Gastroesophageal sphincter (tissue), 4 donors: ENCODE measurements around the gene ADAR. TPM values are rescaled to one million over a fixed set of nuclear protein-coding genes. Genes with fewer than 3 reads are reported as not detected.

ENCODE experiments used
- ATAC-seq: fragments of 150-250 bp; one replicate; pipeline ENCODE4 v1.9.1; 2016; ENCODE audit warnings: mild to moderate bottlenecking, moderate library complexity
- H3K27ac ChIP-seq, 4 donors: fragments of 200-600 bp; sonication (generic) in 3 of 4; 1 replicate in 3 of 4; 2 replicates in 1 of 4; pipeline ENCODE4 v1.5.1; 2016 to 2019
- H3K27me3 ChIP-seq: fragments of 200-600 bp; sonication (generic); one replicate; pipeline ENCODE4 v1.5.1; 2019
- H3K36me3 ChIP-seq, 2 donors: fragments of 200-600 bp; sonication (generic); one replicate each; pipeline ENCODE4 v1.5.1; 2019; ENCODE audit warnings: control low read depth in 1 of 2
- H3K4me1 ChIP-seq, 3 donors: fragments of 200-600 bp; sonication (generic); 1 replicate in 2 of 3; 2 replicates in 1 of 3; pipeline ENCODE4 v1.5.1; 2016 to 2019; ENCODE audit warnings: control low read depth in 2 of 3
- H3K4me3 ChIP-seq, 2 donors: fragments of 200-600 bp; sonication (generic); one replicate each; pipeline ENCODE4 v1.5.1; 2019; ENCODE audit warnings: mild to moderate bottlenecking in 1 of 2, moderate library complexity in 1 of 2
- H3K9me3 ChIP-seq, 3 donors: fragments of 200-600 bp; sonication (generic); one replicate each; pipeline ENCODE4 v1.5.1; 2017 to 2019; ENCODE audit warnings: control low read depth in 2 of 3
- EP300 ChIP-seq: sonication (generic); formaldehyde crosslinking; IDR thresholded peaks from one replicate; pipeline ENCODE4 v1.6.1; 2017; ENCODE audit warnings: antibody characterized with exemption, mild to moderate bottlenecking
- POLR2A ChIP-seq, 2 donors: fragments of 450-650 bp; IDR thresholded peaks; one replicate each; pipeline ENCODE4 v1.6.1; 2017; ENCODE audit warnings: antibody characterized with exemption in 2 of 2, mild to moderate bottlenecking in 2 of 2, moderate library complexity in 1 of 2
- POLR2AphosphoS5 ChIP-seq: sonication (generic); formaldehyde crosslinking; IDR thresholded peaks from one replicate; pipeline ENCODE4 v1.6.1; 2017; ENCODE audit warnings: antibody characterized with exemption
- WGBS, 2 donors: methylation state at CpG; one replicate each; pipeline ENCODE4 v1.1.5; 2018; ENCODE audit warnings: low coverage in 1 of 2; 5-methylcytosine and 5-hydroxymethylcytosine counted together
- total RNA-seq, 4 donors: library from RNA; depleted of rRNA; stranded (reverse); fragments of >200 nt; gene quantifications; one replicate each; pipeline ENCODE4 v1.1.0, GENCODE V29; 2016
- TF ChIP-seq, protein P1 (sequence below), 4 experiments: fragments of 200-600 bp in 2 of 4; fragments of 450-650 bp in 2 of 4; sonication (generic) in 1 of 4; IDR thresholded peaks; one replicate each; pipeline ENCODE4 v1.5.1; 2017 to 2019; ENCODE audit warnings: antibody characterized with exemption in 4 of 4, mild to moderate bottlenecking in 2 of 4, moderate library complexity in 2 of 4

Gene ADAR
- total RNA-seq, 4 donors from 2014 or later: 71.0 to 108 (median 90.4) TPM

DNA sequence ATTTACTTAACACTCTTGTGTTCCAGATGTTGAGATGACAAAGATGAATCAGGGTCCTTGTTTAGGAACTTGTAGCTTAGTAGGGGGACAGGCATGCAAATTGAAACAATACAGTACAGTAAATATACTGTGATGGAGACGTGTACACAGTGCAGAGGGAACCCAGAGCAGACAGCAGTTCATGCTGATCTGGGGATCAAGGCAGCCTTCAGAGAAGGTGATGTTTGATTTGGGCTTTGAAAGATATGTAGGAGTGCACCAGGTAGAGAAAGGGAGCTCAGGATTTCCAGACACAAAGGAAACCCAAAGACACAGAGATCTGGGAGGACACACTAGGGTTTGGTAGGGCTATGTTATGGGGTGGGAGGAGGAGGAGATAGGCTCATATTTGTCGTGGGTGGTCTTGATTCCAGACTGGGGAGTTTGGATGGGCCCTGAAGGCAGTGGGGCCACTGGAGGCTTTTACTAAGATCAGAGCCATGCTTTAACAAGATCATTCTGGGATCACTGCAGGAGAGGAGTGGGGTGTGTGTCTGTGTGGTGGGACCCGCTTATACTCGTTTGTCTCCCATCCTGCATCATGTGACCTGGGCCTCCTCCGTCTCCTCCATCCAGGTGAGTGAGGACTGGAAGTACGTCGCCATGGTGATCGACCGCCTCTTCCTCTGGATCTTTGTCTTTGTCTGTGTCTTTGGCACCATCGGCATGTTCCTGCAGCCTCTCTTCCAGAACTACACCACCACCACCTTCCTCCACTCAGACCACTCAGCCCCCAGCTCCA, 32.6 kb downstream of the ADAR start:
- ATAC-seq: no peak
- Histone ChIP-seq H3K4me3 (no peak overlapping the region), H3K36me3 (peaks cover 0 to 26% of the 10 kb centered on the region in 2 donors), H3K27ac (no peak overlapping the region), H3K4me1 (peaks cover 0 to 16% (median 4%) of the 10 kb centered on the region in 3 donors), H3K27me3 (peaks cover 16% of the 10 kb centered on the region), H3K9me3 (no peaks in the 10 kb centered on the region)
- 40 to 73% methylated on average over 1 to 9 of the region's 10 CpGs for whole genome bisulfite sequencing, 2 donors
- TF ChIP-seq POLR2A (IDR thresholded peaks at IDR 0.05) (no peak), EP300 (no peak), POLR2AphosphoS5 (no peak)
- TF ChIP-seq, protein P1, sequence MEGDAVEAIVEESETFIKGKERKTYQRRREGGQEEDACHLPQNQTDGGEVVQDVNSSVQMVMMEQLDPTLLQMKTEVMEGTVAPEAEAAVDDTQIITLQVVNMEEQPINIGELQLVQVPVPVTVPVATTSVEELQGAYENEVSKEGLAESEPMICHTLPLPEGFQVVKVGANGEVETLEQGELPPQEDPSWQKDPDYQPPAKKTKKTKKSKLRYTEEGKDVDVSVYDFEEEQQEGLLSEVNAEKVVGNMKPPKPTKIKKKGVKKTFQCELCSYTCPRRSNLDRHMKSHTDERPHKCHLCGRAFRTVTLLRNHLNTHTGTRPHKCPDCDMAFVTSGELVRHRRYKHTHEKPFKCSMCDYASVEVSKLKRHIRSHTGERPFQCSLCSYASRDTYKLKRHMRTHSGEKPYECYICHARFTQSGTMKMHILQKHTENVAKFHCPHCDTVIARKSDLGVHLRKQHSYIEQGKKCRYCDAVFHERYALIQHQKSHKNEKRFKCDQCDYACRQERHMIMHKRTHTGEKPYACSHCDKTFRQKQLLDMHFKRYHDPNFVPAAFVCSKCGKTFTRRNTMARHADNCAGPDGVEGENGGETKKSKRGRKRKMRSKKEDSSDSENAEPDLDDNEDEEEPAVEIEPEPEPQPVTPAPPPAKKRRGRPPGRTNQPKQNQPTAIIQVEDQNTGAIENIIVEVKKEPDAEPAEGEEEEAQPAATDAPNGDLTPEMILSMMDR (IDR thresholded peaks at IDR 0.05): no peak

DNA sequence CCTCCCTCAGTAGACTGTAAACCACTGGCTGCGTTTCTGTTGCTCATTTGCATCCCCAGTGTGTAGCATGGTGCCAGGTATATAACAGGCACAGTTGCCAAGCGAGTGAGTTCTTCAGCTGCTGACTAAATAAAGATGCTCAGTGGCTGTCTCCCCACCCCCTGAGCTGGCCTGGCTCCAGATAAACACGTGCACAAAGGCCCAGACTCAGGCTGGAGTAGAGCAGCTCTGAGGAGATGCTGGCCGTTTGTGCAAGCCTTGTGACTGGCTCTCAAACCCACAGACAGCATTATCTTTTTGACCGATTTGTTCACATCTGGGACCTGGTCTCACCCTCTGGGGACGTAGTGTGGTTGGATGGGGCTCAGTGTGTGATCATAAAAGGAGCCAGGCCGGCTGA, 33.3 kb downstream of the ADAR start:
- TF ChIP-seq EP300 (no peak), POLR2AphosphoS5 (no peak)
- TF ChIP-seq, protein P1 (IDR thresholded peaks at IDR 0.05): no peak
- ATAC-seq: no peak
- Histone ChIP-seq H3K9me3 (no peaks in the 10 kb centered on the region), H3K27me3 (peaks cover 21% of the 10 kb centered on the region), H3K4me3 (no peak overlapping the region), H3K4me1 (peaks cover 0 to 16% (median 4%) of the 10 kb centered on the region in 3 donors), H3K27ac (no peak overlapping the region), H3K36me3 (peaks cover 0 to 20% of the 10 kb centered on the region in 2 donors)
- 6% methylated on average over 2 to 7 of the region's 7 CpGs for WGBS, 2 donors

DNA sequence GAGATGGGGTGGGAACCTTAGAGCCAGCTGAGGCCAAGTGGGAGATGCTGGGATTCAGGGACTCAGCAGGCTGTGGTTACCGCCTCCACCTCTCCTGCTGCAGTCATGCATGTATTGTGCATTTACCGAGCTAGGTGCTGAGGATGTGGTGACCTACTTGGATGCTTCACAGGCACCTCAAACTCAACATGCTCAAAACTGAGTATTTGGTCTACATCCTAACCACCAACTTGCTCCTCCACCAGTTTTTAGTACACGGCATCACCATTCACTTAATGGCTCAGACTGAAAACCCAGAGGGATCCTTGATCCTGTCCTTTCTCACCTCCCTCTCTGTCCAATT, 34.8 kb downstream of the ADAR start:
- H3K9me3 ChIP-seq: no peaks in the 10 kb centered on the region
- WGBS, 2 donors: 76 to 93% methylated on average over 3 of the region's 3 CpGs

DNA sequence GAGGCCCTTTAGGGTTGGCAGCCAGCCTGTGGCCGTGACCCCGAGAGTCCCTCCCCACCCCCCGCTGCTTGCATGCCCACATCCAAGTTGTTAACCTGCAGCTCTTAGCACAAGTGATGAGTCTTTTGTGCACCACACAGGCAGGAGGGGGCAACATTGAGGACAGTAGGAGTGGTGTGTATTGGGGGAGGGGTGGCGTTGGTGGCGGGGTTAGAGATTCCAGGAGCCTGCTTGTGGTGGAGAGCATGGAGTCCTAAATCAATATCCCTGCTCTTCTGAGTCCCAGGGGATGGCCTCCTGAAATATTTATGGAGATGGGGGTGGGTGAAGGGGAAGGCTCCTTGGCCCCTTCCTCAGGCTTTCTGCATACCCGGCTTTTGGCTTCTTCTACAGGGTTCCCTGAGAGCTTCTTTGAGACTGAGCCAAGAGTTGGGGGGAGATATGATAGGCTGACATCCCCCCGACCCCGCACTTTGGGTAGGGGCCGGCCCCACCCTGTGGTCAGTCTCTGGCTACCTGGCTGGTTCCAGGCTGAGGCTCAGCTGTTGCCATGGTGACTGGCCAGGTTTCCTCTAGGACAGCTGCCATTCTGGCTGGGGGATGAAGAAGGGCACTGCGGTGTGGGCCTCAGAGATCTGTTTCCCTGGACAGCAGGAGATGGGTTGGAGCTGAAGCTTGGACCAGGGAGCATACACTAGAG, 35.4 kb downstream of the ADAR start:
- Histone ChIP-seq H3K4me3 (no peak overlapping the region), H3K27ac (no peak overlapping the region), H3K9me3 (no peaks in the 10 kb centered on the region), H3K4me1 (peaks cover 0 to 17% (median 8%) of the 10 kb centered on the region in 3 donors), H3K27me3 (peaks cover 42% of the 10 kb centered on the region), H3K36me3 (no peaks in the 10 kb centered on the region)
- no peak for ATAC-seq
- no peak for TF ChIP-seq POLR2A (IDR thresholded peaks at IDR 0.05)
- TF ChIP-seq POLR2AphosphoS5: no peak
- TF ChIP-seq EP300: no peak
- TF ChIP-seq, protein P1 (IDR thresholded peaks at IDR 0.05): no peak
- 74 to 84% methylated on average over 3 of the region's 10 CpGs for WGBS, 2 donors

More for the DNA sequence above, 34.8 kb downstream of the ADAR start:
- H3K27ac ChIP-seq: no peak overlapping the region
- H3K4me3 ChIP-seq: no peak overlapping the region
- H3K4me1 ChIP-seq: peaks cover 0 to 17% (median 4%) of the 10 kb centered on the region in 3 donors
- ATAC-seq: no peak
- H3K36me3 ChIP-seq: peaks cover 0 to 4% of the 10 kb centered on the region in 2 donors
- TF ChIP-seq POLR2A (IDR thresholded peaks at IDR 0.05): no peak
- peaks cover 37% of the 10 kb centered on the region for H3K27me3 ChIP-seq

DNA sequence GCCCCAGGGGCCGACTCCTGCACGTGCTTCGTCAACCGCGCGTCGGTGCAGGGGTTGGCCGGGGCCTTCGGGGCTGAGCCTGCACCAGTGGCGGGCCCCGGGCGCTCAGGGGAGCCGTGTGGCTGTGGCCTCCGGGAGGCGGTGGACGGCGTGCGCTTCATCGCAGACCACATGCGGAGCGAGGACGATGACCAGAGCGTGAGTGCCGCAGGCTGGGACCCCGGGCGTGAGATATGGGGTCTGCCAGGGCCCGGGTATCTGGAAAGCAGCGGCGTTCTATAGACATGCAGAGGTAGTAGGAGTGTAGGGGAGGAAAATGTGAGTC, 36.1 kb downstream of the ADAR start:
- Histone ChIP-seq H3K27me3 (peaks cover 49% of the 10 kb centered on the region), H3K9me3 (no peaks in the 10 kb centered on the region), H3K36me3 (no peaks in the 10 kb centered on the region), H3K4me3 (no peak overlapping the region), H3K4me1 (peaks cover 0 to 13% (median 6%) of the 10 kb centered on the region in 3 donors), H3K27ac (no peak overlapping the region)
- WGBS, 2 donors: 94 to 100% methylated on average over 5 to 6 of the region's 29 CpGs
- TF ChIP-seq, protein P1 (IDR thresholded peaks at IDR 0.05): no peak
- TF ChIP-seq POLR2AphosphoS5: no peak
- ATAC-seq: no peak
